HG02870 (cell line): ENCODE data around the gene A4GALT.

Source experiments
- ATAC-seq: cut with Tn5 transposase; IDR thresholded peaks from one replicate; pipeline ENCODE4 v1.9.1; 2021; ENCODE audit warnings: mild to moderate bottlenecking, moderate library complexity; ENCODE audit not compliant: unreplicated experiment

A4GALT gene

GRCh38 chr22:42704896-42705295 is 15.8 kb downstream of the A4GALT start:
- no peak for ATAC-seq

- no peak for ATAC-seq
These were observed 18.0 kb downstream of the A4GALT start for GRCh38 chr22:42702675-42703074.

DNA sequence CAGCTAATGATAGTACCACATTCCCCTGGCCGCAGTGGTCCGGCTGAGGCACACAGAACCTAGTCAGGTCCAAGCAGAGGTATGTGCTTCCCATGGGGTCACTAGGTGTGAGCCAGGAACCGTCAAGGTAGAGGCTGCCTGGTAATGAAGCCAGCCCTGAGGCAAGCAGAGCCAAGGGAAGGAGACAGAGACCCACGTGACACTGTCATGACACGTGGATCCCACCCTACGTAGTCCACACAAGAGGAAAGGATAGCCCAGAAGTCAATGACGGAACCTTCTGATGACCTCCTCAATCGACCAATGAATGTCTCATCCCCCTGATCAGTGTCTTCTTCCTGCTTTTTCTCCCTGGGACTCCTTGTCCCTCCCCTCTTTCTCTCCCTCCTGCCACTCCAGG is 19.0 kb downstream of the A4GALT start:
- ATAC-seq: no peak

DNA sequence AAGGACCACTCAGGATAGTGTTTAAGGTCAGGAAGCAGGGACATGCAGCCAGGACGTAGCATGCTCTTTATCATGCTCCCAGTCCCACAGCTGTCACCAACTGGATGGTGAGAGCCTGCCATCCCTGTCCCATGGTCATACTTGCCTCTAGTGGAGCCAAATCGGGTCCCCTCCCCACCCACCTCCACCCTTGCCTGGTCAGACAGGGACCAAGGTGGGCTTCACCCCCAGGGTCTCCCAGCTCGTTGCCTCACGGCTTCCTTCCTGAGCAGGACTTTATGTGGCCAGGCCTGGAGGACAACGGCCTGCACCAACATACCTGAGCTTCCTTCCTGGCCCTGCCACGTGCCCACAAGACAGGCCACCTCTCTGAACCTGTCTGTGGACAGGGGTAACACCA is 19.8 kb downstream of the A4GALT start:
- no peak for ATAC-seq

DNA sequence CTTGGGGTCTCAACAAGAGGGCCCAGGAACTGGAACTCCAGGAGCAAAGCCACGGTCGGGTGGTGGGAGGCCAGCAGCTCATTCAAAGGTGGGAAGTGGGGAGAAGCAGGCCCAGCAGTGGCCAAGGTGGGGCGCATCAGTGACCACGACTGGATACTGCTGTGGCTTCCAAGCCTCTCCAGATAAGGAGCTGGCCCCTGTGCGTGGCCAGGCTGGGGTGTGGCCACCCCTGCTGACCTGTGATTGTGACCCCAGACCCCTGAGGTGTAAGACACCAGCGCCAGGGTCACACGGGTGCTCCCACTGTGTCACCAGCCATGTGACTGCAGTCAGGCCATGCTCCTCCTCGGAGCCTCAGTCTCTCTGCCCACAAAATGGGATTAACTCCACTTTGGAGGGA is 20.3 kb downstream of the A4GALT start:
- no peak for ATAC-seq

DNA sequence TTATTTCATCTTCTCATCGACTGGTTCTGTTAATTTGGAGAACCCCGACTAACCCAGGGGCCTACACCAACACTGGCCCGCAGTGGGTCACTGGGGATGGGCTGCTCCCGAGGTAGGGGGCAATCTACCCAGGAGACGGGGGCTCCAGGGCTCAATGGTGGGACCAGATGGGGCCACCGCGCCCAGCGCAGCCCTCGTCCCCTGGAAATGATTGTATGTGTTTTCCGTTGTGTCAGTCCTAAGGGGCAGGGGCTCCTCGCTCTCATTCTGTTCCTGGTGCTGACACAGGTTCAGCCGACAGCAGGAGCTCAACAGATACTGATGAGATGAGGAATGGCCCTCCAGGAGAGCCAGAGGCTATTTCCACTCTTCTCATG is 20.7 kb downstream of the A4GALT start:
- ATAC-seq: no peak

- no peak for ATAC-seq
These were observed 21.2 kb downstream of the A4GALT start for GRCh38 chr22:42699281-42699975.

GRCh38 chr22:42697542-42698013 is 23.1 kb downstream of the A4GALT start:
- no peak for ATAC-seq

DNA sequence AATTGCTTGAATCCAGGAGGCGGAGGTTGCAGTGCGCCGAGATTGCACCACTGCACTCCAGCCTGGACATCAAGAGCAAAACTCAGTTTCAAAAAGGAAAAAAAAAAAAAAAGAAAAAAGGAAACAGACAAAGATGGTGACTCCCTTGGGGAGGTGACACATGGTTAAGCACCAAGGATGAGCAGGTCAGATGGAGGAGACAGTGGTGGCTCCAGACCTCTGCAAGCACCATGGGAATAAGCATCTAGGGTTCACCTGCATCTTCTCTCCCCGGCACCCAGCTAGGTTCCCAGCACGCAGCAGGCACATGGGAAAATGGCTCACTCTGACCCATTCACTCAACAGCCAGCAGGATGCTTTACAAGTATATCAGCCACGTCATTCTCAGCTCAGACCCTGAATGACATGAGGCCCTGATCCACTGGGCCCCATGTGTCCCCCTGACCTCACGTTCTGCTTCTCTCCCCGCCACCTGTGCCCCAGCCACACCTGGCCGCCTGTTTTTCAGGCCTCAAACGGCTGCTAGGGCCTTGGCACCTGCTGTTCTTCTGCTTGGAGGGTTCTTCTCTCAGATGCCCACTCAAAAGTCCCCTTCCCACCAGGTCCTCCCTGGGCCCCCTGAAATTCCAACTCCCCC is 24.2 kb downstream of the A4GALT start:
- ATAC-seq: no peak

- no peak for ATAC-seq
These were observed 25.4 kb downstream of the A4GALT start for GRCh38 chr22:42695294-42695693.

- ATAC-seq: no peak
These were observed 26.6 kb downstream of the A4GALT start for GRCh38 chr22:42693763-42694683.

DNA sequence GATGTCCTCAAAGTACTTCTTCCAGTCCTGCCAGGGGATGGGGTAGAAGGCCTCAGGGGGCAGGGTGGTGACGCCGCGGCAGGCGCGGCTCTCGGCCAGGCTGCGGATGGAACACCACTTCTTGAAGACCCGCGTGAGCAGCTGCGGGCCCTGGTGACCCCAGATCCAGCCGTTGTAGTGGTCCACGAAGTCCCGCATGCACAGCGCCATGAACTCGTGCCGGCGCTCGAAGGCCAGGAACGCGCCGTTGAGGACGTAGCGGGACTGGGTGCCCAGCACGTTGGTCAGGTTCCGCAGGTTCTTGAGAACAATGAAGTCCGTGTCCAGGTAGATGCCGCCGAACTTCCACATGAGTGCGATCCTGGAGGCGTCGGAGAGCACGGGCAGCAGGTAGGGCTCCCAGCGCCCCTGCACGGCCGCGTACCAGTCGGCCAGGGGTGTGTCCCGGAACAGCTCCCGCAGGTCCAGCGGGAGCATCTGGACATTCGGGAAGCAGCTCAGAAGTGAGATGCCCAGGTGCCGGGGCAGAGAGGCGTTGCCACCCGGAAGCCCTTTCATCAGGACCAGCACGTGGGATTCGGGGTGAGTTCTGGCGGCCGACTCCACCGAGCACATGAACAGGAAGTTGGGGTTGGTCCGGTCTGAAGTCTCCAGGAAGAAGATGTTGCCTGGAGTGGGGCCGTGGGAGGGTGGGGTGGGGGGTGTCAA is 27.5 kb downstream of the A4GALT start:
- ATAC-seq: no peak

DNA sequence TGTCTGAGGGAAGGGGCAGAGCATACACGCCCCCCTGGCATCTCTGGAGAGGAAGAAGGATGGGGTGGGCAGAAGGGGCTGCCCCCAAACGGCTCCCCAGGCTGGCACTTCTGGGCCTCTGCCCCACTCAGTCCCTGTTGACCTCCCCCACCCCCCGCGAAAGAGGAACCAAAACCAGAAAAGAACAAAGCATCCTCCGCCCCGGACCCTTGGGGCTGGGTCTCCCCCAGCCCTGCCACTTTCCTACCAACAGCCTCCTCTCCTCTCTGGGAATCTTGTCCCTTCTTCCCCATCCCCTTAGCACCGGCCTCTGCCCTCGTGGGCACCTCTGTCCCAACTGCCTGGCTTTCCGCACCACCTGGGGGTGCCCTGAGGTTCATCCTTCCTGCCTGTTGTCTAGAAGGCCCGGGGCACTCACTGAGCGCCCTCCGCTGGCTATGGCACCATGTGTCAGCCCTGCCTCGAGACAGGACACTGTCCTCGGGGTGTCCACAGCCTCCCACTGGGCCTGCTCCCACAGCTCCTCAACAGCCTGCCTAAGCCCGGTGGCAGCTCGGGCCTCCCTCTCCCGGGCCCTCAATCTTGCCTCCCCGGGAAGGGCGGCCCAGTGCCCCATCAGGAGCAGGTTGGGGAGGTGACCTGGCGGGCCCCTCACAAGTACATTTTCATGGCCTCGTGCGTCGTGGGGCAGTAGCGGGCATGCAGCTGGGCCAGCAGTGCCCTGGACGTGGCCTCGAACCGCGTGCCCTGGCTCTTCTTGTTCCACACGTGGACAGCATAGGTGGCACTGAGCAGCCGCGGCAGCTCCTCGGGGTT is 28.2 kb downstream of the A4GALT start:
- ATAC-seq: no peak

DNA sequence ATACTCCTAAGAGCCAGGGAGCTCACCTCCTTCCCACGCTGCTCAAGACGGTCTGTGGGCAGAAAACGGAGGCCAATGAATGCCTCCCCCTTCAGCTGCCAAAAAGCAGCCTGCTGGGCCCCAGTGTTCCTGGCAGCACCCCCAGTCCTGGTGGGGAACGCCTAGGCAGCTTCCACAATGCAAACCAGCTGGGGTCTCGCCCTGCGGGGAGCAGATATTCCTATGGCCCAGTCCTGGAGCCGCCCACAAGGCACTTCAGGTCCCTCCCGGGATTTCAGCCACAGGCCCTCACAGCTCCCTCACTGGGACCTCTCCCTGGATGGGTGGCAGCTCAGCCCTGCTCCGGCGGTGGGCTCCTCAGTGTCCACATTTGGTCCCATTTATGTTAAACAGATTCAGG is 29.2 kb downstream of the A4GALT start:
- no peak for ATAC-seq

DNA sequence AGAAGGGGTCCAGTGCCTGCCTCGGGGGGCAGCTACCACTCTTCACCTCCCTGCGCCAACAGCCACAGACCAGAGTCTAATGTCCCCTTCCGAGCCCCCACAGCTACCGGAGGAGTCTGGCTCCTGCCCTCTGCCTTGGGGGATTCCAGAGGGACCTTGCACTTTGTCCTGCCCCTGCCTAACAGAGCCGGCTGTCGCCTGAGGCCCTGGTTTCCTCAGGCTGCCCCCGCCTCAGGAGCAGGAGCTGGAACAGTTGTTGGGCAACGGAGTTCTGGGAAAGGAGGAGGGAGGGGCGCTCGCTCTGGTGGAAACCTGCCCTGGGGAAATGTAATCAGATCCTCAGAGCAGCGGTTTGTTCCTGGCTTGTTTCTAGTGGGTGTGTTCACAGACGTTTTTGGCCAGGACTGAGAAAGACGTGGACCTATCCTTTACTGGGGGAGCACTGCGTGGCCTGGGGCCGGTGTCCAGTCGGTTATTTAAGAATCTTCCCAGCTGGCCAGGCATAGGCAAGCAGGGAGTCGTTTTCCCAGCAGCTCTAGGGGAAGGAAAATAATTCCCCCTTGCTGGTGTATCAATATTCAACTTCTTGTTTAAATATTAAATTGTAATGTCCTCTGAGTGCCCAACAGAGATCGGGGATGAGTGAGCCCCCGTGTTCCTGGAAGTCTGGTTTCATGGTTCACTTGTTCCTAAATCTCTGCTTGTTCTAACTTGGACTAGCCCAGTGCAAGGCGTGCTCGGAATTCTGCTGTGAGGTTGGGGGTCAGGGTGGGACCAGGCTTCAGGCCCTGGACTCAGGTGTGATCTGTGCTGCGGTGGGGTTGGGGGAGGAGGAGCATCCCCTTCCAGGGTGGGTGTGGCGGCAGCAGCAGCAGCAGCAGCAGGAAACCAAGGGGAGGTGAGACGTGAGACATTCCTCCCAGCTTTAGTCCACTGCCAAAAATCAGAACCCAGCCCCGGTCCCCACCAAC is 32.1 kb downstream of the A4GALT start:
- ATAC-seq: no peak

- no peak for ATAC-seq
These were observed 33.7 kb downstream of the A4GALT start for GRCh38 chr22:42686756-42687491.

GRCh38 chr22:42685941-42686653 is 34.6 kb downstream of the A4GALT start:
- no peak for ATAC-seq
